HepG2 (cell line): ENCODE results near the gene ZNF771. TPM values are rescaled to one million over a fixed set of nuclear protein-coding genes. Genes with fewer than 3 reads are reported as not detected.

Experiments
- ATM ChIP-seq: fragments of 450-650 bp; IDR thresholded peaks from 2 replicates; pipeline ENCODE4 v1.7.1; 2017; ENCODE audit warnings: mild to moderate bottlenecking, borderline replicate concordance
- CHD2 ChIP-seq: IDR thresholded peaks from 2 replicates; pipeline ENCODE4 v1.6.1; 2011; ENCODE audit warnings: low read depth, low read length, improper control_type of control experiment
- HOXD1 ChIP-seq: sonication (generic); formaldehyde crosslinking; IDR thresholded peaks from 2 replicates; pipeline ENCODE4 v1.5.0; 2020; ENCODE audit warnings: missing genetic modification reagents
- NAIF1 ChIP-seq: sonication (generic); formaldehyde crosslinking; IDR thresholded peaks from 2 replicates; pipeline ENCODE4 v1.5.0; 2020; ENCODE audit warnings: mild to moderate bottlenecking, missing genetic modification reagents, borderline replicate concordance
- NRL ChIP-seq: sonication (generic); formaldehyde crosslinking; IDR thresholded peaks from 2 replicates; pipeline ENCODE4 v1.5.0; 2020; ENCODE audit warnings: missing genetic modification reagents, mild to moderate bottlenecking, moderate library complexity, borderline replicate concordance
- SMARCC2 ChIP-seq: fragments of 450-650 bp; IDR thresholded peaks from 2 replicates; pipeline ENCODE4 v1.6.1; 2017; ENCODE audit warnings: antibody characterized with exemption, mild to moderate bottlenecking
- SRSF1 ChIP-seq: fragments of 200-400 bp; formaldehyde crosslinking; optimal IDR thresholded peaks from 2 replicates; pipeline ENCODE3; 2017; ENCODE audit warnings: mild to moderate bottlenecking, low read depth, low read length, moderate library complexity
- TCF7 ChIP-seq: sonication (generic); IDR thresholded peaks from 2 replicates; pipeline ENCODE4 v1.6.1; 2016; ENCODE audit warnings: antibody characterized with exemption, low read depth
- TIGD3 ChIP-seq: sonication (generic); formaldehyde crosslinking; IDR thresholded peaks from 2 replicates; pipeline ENCODE4 v1.5.1; 2020; ENCODE audit warnings: mild to moderate bottlenecking, missing genetic modification reagents, borderline replicate concordance
- ZFYVE20 ChIP-seq: sonication (generic); formaldehyde crosslinking; IDR thresholded peaks from 2 replicates; pipeline ENCODE4 v1.8.0; 2023; ENCODE audit warnings: low read depth, mild to moderate bottlenecking, moderate library complexity, missing genetic modification reagents, borderline replicate concordance
- ZMYM2 ChIP-seq: sonication (generic); formaldehyde crosslinking; IDR thresholded peaks from 2 replicates; pipeline ENCODE4 v1.8.0; 2022; ENCODE audit warnings: mild to moderate bottlenecking, missing genetic modification reagents
- ZNF33A ChIP-seq: sonication (generic); formaldehyde crosslinking; IDR thresholded peaks from 2 replicates; pipeline ENCODE4 v1.5.1; 2020; ENCODE audit warnings: missing genetic modification reagents, mild to moderate bottlenecking, moderate library complexity, borderline replicate concordance
- ZNF577 ChIP-seq: sonication (generic); formaldehyde crosslinking; IDR thresholded peaks from 2 replicates; pipeline ENCODE4 v1.4.0; 2020; ENCODE audit warnings: mild to moderate bottlenecking, low read depth, missing genetic modification reagents, borderline replicate concordance
- ZNF800 ChIP-seq: sonication (generic); formaldehyde crosslinking; IDR thresholded peaks from 2 replicates; pipeline ENCODE4 v1.4.0; 2020; ENCODE audit warnings: missing genetic modification reagents
- polyA plus RNA-seq, 8 experiments: library from polyadenylated mRNA; depleted of rRNA in 3 of 8; stranded (reverse) in 7 of 8; unstranded in 1 of 8; fragments of >200 nt; fragmentation: Illumina TruSeq in 4 of 8; extraction: Trizol in 4 of 8; gene quantifications; 2 replicates each; pipeline versions ENCODE4 v1.2.1 to v1.2.3, GENCODE V29; 2011 to 2016; ENCODE audit warnings: low read depth in 4 of 8, missing spikeins in 1 of 8, mixed read lengths in 1 of 8; ENCODE audit not compliant: insufficient read depth in 1 of 8
- total RNA-seq, 5 experiments: library from RNA; depleted of rRNA; stranded (reverse); fragments of >200 nt; fragmentation: Illumina TruSeq; extraction: Trizol; gene quantifications; 2 replicates each; pipeline ENCODE4 v1.2.3, GENCODE V29; 2016; ENCODE audit warnings: low read depth in 1 of 5
- TF ChIP-seq, protein P1 (sequence below): sonication (generic); formaldehyde crosslinking; IDR thresholded peaks from 2 replicates; pipeline ENCODE4 v1.4.0; 2020; ENCODE audit warnings: missing genetic modification reagents, borderline replicate concordance
- TF ChIP-seq, protein P2 (sequence below): sonication (generic); formaldehyde crosslinking; IDR thresholded peaks from 2 replicates; pipeline ENCODE4 v1.5.0; 2020; ENCODE audit warnings: missing genetic modification reagents, mild to moderate bottlenecking, borderline replicate concordance
- TF ChIP-seq, protein P3 (sequence below): sonication (generic); formaldehyde crosslinking; IDR thresholded peaks from 2 replicates; pipeline ENCODE4 v1.8.0; 2022; ENCODE audit warnings: missing genetic modification reagents, low read depth, mild to moderate bottlenecking, borderline replicate concordance

The ZNF771 gene
- total and polyA plus RNA-seq, 2 of the 13 experiments (the other 11 are each of a cell fraction or from before 2014, with no cell fraction given) = 5.0 to 11.8 TPM

GRCh38 chr16:30395155-30395991 lies 12.0 kb upstream of the ZNF771 start, which contains the start of gene ZNF48 (continued):
- TF ChIP-seq, protein P1, sequence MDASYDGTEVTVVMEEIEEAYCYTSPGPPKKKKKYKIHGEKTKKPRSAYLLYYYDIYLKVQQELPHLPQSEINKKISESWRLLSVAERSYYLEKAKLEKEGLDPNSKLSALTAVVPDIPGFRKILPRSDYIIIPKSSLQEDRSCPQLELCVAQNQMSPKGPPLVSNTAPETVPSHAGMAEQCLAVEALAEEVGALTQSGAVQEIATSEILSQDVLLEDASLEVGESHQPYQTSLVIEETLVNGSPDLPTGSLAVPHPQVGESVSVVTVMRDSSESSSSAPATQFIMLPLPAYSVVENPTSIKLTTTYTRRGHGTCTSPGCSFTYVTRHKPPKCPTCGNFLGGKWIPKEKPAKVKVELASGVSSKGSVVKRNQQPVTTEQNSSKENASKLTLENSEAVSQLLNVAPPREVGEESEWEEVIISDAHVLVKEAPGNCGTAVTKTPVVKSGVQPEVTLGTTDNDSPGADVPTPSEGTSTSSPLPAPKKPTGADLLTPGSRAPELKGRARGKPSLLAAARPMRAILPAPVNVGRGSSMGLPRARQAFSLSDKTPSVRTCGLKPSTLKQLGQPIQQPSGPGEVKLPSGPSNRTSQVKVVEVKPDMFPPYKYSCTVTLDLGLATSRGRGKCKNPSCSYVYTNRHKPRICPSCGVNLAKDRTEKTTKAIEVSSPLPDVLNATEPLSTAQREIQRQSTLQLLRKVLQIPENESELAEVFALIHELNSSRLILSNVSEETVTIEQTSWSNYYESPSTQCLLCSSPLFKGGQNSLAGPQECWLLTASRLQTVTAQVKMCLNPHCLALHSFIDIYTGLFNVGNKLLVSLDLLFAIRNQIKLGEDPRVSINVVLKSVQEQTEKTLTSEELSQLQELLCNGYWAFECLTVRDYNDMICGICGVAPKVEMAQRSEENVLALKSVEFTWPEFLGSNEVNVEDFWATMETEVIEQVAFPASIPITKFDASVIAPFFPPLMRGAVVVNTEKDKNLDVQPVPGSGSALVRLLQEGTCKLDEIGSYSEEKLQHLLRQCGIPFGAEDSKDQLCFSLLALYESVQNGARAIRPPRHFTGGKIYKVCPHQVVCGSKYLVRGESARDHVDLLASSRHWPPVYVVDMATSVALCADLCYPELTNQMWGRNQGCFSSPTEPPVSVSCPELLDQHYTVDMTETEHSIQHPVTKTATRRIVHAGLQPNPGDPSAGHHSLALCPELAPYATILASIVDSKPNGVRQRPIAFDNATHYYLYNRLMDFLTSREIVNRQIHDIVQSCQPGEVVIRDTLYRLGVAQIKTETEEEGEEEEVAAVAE = no peak; the same call in 1 of the 2 replicates
- TF ChIP-seq TCF7 = no peak
- TF ChIP-seq ATM = no peak
- no peak; the same call in 1 of the 2 replicates for TF ChIP-seq ZMYM2
- no peak for TF ChIP-seq ZNF33A
- TF ChIP-seq NAIF1 (CRISPR knock-in tag) = no peak
- TF ChIP-seq ZNF577 (CRISPR knock-in tag) = no peak
- no peak for TF ChIP-seq SMARCC2
- no peak for TF ChIP-seq TIGD3
- peak; percentile 38 for TF ChIP-seq SRSF1
- peak; percentile 59; the same call in 1 of the 2 replicates for TF ChIP-seq NRL
- no peak for TF ChIP-seq ZFYVE20
- TF ChIP-seq, protein P2, sequence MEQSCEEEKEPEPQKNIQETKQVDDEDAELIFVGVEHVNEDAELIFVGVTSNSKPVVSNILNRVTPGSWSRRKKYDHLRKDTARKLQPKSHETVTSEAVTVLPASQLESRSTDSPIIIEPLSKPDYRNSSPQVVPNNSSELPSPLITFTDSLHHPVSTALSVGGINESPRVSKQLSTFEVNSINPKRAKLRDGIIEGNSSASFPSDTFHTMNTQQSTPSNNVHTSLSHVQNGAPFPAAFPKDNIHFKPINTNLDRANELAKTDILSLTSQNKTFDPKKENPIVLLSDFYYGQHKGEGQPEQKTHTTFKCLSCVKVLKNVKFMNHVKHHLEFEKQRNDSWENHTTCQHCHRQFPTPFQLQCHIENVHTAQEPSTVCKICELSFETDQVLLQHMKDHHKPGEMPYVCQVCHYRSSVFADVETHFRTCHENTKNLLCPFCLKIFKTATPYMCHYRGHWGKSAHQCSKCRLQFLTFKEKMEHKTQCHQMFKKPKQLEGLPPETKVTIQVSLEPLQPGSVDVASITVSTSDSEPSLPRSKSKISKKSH (CRISPR knock-in tag) = peak; percentile 49; the same call in 1 of the 2 replicates
- TF ChIP-seq ZNF800 = peak; percentile 69; the same call in 1 of the 2 replicates
- no peak for TF ChIP-seq CHD2
- TF ChIP-seq, protein P3, sequence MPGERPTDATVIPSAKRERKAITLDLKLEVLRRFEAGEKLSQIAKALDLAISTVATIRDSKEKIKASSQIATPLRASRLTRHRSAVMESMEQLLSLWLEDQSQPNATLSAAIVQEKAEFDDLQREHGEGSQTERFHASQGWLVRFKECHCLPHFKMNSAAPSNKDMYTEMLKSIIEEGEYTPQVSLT (CRISPR knock-in tag) = no peak
- peak; percentile 81; the same call in 1 of the 2 replicates for TF ChIP-seq HOXD1 (CRISPR knock-in tag)
